ENCODE data around the gene OR4F16.
"Not testable (repeated sequence)": the region's sequence is repeated elsewhere in the genome, so short reads cannot be mapped to it uniquely, and the experiment has no call there.

The OR4F16 gene

GRCh38 chr1:686554-686953 is at the start of gene OR4F16:
Gene OR4F16, minus strand, starts transcription at chr1:686654. Its CDS starts 0 bp downstream, at chr1:686654.
- DNase-seq, result not testable (repeated sequence)

DNA sequence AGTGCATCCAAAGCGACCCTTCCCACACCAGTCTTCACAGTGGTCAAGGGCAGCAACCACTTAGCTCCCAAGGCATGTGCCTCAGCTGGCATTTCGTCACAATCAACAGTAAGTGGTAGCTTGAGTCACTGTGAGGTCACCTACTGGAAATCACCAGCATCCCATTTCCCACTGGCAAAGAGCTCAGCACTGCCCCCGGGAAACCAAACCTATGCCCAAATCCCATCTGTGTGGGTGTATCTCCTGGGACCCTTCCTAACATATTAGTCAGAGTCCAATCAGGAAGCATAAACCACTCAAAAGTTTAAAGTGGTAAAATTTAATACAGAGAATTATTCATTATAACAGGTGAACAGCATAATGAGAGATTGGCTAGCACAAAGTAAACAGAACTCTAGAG is 47.2 kb upstream of the OR4F16 start:
- DNase-seq, result not testable (repeated sequence)

DNA sequence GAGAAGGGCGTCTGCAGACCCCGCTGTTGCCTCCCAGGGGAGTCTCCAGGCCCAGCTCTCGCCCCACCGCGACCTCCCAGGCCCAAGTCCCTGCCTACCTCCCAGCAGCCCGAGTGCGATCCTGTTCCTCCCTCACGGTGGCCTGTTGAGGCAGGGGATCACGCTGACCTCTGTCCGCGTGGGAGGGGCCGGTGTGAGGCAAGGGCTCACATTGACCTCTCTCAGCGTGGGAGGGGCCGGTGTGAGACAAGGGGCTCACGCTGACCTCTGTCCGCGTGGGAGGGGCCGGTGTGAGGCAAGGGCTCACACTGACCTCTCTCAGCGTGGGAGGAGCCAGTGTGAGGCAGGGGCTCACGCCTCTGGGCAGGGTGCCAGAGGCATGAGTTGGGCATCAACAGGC is 40.6 kb upstream of the OR4F16 start:
- not testable (repeated sequence) for DNase-seq
